ENCODE measurements around the gene XPR1. TPM values are rescaled to one million over a fixed set of nuclear protein-coding genes. Genes with fewer than 3 reads are reported as not detected.

XPR1 gene
- total and polyA plus RNA-seq, 9 donors: 5.7 to 34.1 (median 17.3) TPM

- Histone ChIP-seq H3K4me3 (no peak overlapping the region), H3K9me3 (no peaks in the 10 kb centered on the region), H3K4me1 (ENCODE audit: insufficient read depth) (no peaks in the 10 kb centered on the region), H3K27ac (no peak overlapping the region), H3K36me3 (no peaks in the 10 kb centered on the region), H3K27me3 (no peaks in the 10 kb centered on the region)
- WGBS, 3 donors: 78 to 82% (median 79%) methylated on average over 10 of the region's 10 CpGs
- DNase-seq: no peak
- TF ChIP-seq, protein P1, sequence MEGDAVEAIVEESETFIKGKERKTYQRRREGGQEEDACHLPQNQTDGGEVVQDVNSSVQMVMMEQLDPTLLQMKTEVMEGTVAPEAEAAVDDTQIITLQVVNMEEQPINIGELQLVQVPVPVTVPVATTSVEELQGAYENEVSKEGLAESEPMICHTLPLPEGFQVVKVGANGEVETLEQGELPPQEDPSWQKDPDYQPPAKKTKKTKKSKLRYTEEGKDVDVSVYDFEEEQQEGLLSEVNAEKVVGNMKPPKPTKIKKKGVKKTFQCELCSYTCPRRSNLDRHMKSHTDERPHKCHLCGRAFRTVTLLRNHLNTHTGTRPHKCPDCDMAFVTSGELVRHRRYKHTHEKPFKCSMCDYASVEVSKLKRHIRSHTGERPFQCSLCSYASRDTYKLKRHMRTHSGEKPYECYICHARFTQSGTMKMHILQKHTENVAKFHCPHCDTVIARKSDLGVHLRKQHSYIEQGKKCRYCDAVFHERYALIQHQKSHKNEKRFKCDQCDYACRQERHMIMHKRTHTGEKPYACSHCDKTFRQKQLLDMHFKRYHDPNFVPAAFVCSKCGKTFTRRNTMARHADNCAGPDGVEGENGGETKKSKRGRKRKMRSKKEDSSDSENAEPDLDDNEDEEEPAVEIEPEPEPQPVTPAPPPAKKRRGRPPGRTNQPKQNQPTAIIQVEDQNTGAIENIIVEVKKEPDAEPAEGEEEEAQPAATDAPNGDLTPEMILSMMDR (IDR thresholded peaks at IDR 0.05): no peak
- no peak for TF ChIP-seq POLR2A (IDR thresholded peaks at IDR 0.05)
- no peak for TF ChIP-seq EP300 (IDR thresholded peaks at IDR 0.05)
- intact Hi-C loops (cut with DNase I): no loop called here
Observed at GRCh38 chr1:180907313-180908055, 275.7 kb downstream of the XPR1 start.

DNA sequence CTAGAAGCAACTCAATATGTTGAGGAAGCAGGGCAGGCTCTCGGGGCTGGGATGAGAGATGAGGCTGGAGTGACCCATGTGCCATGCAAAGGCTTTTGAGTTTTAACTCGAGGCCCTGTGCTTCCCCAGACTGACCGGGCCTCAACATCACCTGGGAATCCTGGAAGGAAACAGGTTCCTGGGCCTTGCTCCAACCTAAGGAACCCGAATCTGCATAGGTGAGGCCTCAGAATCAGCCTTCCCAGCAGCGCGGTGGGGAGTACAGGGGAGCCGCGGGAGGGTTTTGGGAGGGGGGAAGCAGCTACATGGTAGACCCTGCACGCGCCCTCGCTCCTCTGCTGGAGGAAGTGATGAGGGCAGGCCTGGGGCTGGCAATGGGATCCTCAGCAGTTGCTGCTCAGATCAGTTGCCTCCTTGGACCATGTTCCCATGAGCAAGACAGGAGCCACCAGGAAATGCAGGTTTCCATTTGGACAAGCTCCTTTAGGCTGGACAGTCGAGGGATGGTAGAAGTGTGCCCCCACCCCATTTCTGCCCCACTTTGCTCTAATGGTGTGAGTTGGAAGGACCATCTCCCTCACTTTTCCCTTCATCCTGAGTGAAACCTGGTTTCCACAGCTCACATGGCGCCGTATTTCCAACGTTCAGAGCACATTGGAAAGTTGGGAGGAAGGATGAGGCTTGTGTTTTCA, 276.4 kb downstream of the XPR1 start:
- no peaks in the 10 kb centered on the region for H3K9me3 ChIP-seq
- WGBS, 3 donors: 90 to 91% (median 91%) methylated on average over 15 of the region's 15 CpGs
- no peaks in the 10 kb centered on the region for H3K27me3 ChIP-seq
- H3K36me3 ChIP-seq: no peaks in the 10 kb centered on the region
- H3K27ac ChIP-seq: no peak overlapping the region
- no peaks in the 10 kb centered on the region for H3K4me1 ChIP-seq (ENCODE audit: insufficient read depth)
- TF ChIP-seq POLR2A (IDR thresholded peaks at IDR 0.05) (no peak), EP300 (IDR thresholded peaks at IDR 0.05) (no peak)
- TF ChIP-seq, protein P1 (IDR thresholded peaks at IDR 0.05): no peak
- no peak overlapping the region for H3K4me3 ChIP-seq
- intact Hi-C loops (cut with DNase I): no loop called here
- no peak for DNase-seq

DNA sequence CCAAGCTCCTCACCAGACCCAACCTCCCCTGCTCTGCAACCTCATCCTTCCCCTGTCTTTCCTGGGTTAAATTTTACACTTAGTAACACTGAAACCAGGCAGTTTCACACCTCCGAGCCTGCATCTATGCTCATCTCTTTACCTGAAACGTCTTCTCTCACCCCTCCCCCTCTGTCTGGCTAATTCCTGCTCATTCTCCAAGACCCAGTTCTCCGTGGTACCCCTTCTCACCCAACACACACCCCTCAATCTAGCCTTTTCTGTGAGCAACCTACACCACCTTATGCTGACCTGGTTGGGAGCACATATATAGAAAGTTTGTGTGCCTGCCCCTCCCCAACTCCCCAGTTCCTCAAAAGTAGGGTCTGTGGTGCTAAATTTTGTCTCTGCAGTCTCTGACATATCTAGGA, 277.2 kb downstream of the XPR1 start:
- Histone ChIP-seq H3K27me3 (no peaks in the 10 kb centered on the region), H3K9me3 (no peaks in the 10 kb centered on the region), H3K36me3 (no peaks in the 10 kb centered on the region), H3K4me1 (ENCODE audit: insufficient read depth) (no peaks in the 10 kb centered on the region), H3K27ac (no peak overlapping the region), H3K4me3 (no peak overlapping the region)
- 86 to 92% (median 90%) methylated on average over 3 of the region's 3 CpGs for WGBS, 3 donors
- TF ChIP-seq, protein P1 (IDR thresholded peaks at IDR 0.05): no peak
- TF ChIP-seq EP300 (IDR thresholded peaks at IDR 0.05) (no peak), POLR2A (IDR thresholded peaks at IDR 0.05) (no peak)
- DNase-seq: no peak
- intact Hi-C loops (cut with DNase I): no loop called here

- TF ChIP-seq EP300 (IDR thresholded peaks at IDR 0.05): no peak
- TF ChIP-seq, protein P1 (IDR thresholded peaks at IDR 0.05): no peak
- no peak for TF ChIP-seq POLR2A (IDR thresholded peaks at IDR 0.05)
- WGBS, 3 donors: 75 to 87% (median 77%) methylated on average over 5 of the region's 5 CpGs
- intact Hi-C loops (cut with DNase I): no loop called here
- Histone ChIP-seq H3K27ac (no peak overlapping the region), H3K36me3 (no peaks in the 10 kb centered on the region), H3K4me1 (ENCODE audit: insufficient read depth) (no peaks in the 10 kb centered on the region), H3K9me3 (no peaks in the 10 kb centered on the region), H3K27me3 (no peaks in the 10 kb centered on the region), H3K4me3 (no peak overlapping the region)
- no peak for DNase-seq
Observed at GRCh38 chr1:180909462-180909976, 277.7 kb downstream of the XPR1 start.
